Measurements from ENCODE around the gene SLC26A1. TPM values are rescaled to one million over a fixed set of nuclear protein-coding genes. Genes with fewer than 3 reads are reported as not detected.

The SLC26A1 gene
- total and polyA plus RNA-seq, 2 donors (not counting 3 experiments of a cell fraction or from before 2014, with no cell fraction given) = 0.10 TPM; not detected in 1

DNA sequence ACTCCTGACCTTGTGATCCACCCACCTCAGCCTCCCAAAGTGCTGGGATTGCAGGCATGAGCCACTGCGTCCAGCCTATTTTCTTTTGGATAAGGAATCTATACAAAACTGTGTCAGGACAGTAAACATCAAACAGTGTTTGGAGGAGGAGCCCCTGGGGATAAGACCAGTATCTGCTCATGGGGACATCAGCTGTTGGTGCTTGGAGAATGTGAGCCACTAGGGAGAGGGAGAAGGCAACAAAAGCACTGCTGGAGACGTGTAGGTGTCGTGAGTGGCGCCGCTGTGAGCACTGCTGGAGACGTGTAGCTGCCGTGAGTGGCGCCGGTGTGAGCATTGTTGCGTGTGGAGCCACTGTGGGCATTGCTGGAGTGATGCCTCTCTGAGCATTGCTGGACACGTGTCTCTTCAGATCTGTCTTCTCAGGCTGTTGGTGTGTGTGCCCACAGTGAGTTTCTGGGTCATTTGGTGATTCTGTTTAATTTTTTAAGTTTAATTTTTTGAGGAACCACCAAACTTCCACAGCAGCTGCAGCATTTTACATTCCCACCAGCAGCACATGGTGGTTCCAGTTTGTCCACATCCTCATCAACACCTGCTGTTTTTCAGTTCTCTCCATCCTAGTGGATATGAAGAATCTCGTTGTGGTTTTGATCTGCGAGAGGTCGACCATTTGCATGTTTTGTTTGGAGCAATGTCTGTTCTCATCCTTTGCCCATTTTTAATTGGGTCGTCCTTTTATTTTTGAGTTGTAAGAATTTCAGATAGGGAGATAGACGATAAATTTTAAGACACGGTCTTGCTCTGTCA lies 38.8 kb downstream of the SLC26A1 start:
- no peaks in the 10 kb centered on the region for H3K9me3 ChIP-seq (replicated peaks; ENCODE audit: control insufficient read depth, insufficient read depth, low read length)
- H3K4me1 ChIP-seq (ENCODE audit: control insufficient read depth, extremely low read depth, insufficient read depth, low read length) = no peaks in the 10 kb centered on the region
- H3K27ac ChIP-seq (ENCODE audit: insufficient read depth, low read depth, low read length) = no peak overlapping the region
- DNase-seq (ENCODE audit: low read depth, low spot score) = no peak
- H3K4me2 ChIP-seq (ENCODE audit: insufficient read depth, low read length) = no peak overlapping the region
- H2AFZ ChIP-seq (ENCODE audit: low read depth, low read length) = no peak overlapping the region
- peaks cover 0 to 5% of the 10 kb centered on the region in 2 experiments for H3K36me3 ChIP-seq (ENCODE audit: control insufficient read depth in 2 of 2, extremely low read depth in 1 of 2, insufficient read depth in 2 of 2, low read length in 2 of 2)
- TF ChIP-seq POLR2A (IDR thresholded peaks at IDR 0.05; ENCODE audit: low read depth, low read length) (no peak), GATA2 (IDR thresholded peaks at IDR 0.05; ENCODE audit: insufficient read depth, insufficient read length, low read depth, low read length) (no peak), JUN (IDR thresholded peaks at IDR 0.05; ENCODE audit: borderline replicate concordance, insufficient read depth, insufficient read length, low read depth) (no peak), POLR2AphosphoS5 (IDR thresholded peaks at IDR 0.05; ENCODE audit: insufficient read depth, low read depth, low read length) (no peak), EZH2 (IDR thresholded peaks at IDR 0.05; ENCODE audit: borderline replicate concordance, low read depth, low read length, severe bottlenecking) (no peak)
- no peak overlapping the region for H3K9ac ChIP-seq (replicated peaks; ENCODE audit: extremely low read depth, insufficient read depth, low read length)
- no peaks in the 10 kb centered on the region for H3K27me3 ChIP-seq (ENCODE audit: control insufficient read depth in 2 of 2, insufficient read depth in 2 of 2, low read length in 2 of 2)
- H3K79me2 ChIP-seq (ENCODE audit: control insufficient read depth, insufficient read depth, low read length) = no peaks in the 10 kb centered on the region
- intact Hi-C loops (cut with micrococcal nuclease) (no loop called here), dilution Hi-C loops (cut with MboI; ENCODE audit: extremely low pct_ligation_motif_present, low sequenced_read_pairs) (no loop called here)
- no peak overlapping the region for H3K4me3 ChIP-seq (replicated peaks in 1 of 3; ENCODE audit: insufficient read depth in 1 of 3, low read depth in 1 of 3, low read length in 3 of 3)
- ChIA-PET POLR2A (no interaction called here), CTCF (interaction anchor here (0.6 kb wide), 1 partner anchor 70 kb away, joined by 3 read pairs; no protein-coding TSS in a partner anchor)
- FAIRE-seq = no peak
- BruUV-seq (replicated peaks) = no TSS peak
- H4K20me1 ChIP-seq (replicated peaks; ENCODE audit: control insufficient read depth, extremely low read depth, insufficient read depth, low read length) = no peaks in the 10 kb centered on the region
- no peaks in the 10 kb centered on the region for H3K9me1 ChIP-seq (replicated peaks; ENCODE audit: control insufficient read depth, extremely low read depth, insufficient read depth, low read length)

- Histone ChIP-seq H4K20me1 (replicated peaks; ENCODE audit: control insufficient read depth, extremely low read depth, insufficient read depth, low read length) (no peaks in the 10 kb centered on the region), H3K79me2 (ENCODE audit: control insufficient read depth, insufficient read depth, low read length) (no peaks in the 10 kb centered on the region), H3K9me3 (replicated peaks; ENCODE audit: control insufficient read depth, insufficient read depth, low read length) (no peaks in the 10 kb centered on the region), H3K9ac (replicated peaks; ENCODE audit: extremely low read depth, insufficient read depth, low read length) (no peak overlapping the region), H2AFZ (ENCODE audit: low read depth, low read length) (no peak overlapping the region), H3K4me2 (ENCODE audit: insufficient read depth, low read length) (no peak overlapping the region), H3K36me3 (ENCODE audit: control insufficient read depth in 2 of 2, extremely low read depth in 1 of 2, insufficient read depth in 2 of 2, low read length in 2 of 2) (peaks cover 0 to 2% of the 10 kb centered on the region in 2 experiments), H3K4me1 (ENCODE audit: control insufficient read depth, extremely low read depth, insufficient read depth, low read length) (no peaks in the 10 kb centered on the region), H3K27me3 (ENCODE audit: control insufficient read depth in 2 of 2, insufficient read depth in 2 of 2, low read length in 2 of 2) (no peaks in the 10 kb centered on the region), H3K4me3 (replicated peaks in 1 of 3; ENCODE audit: insufficient read depth in 1 of 3, low read depth in 1 of 3, low read length in 3 of 3) (no peak overlapping the region), H3K27ac (ENCODE audit: insufficient read depth, low read depth, low read length) (no peak overlapping the region), H3K9me1 (replicated peaks; ENCODE audit: control insufficient read depth, extremely low read depth, insufficient read depth, low read length) (no peaks in the 10 kb centered on the region)
- no peak for DNase-seq (ENCODE audit: low read depth, low spot score)
- ChIA-PET POLR2A (no interaction called here), CTCF (no interaction called here)
- FAIRE-seq = no peak
- intact Hi-C loops (cut with micrococcal nuclease) = no loop called here
- dilution Hi-C loops (cut with MboI; ENCODE audit: extremely low pct_ligation_motif_present, low sequenced_read_pairs) = no loop called here
- no TSS peak for BruUV-seq (replicated peaks)
- TF ChIP-seq POLR2A (IDR thresholded peaks at IDR 0.05; ENCODE audit: low read depth, low read length) = no peak
- TF ChIP-seq JUN (IDR thresholded peaks at IDR 0.05; ENCODE audit: borderline replicate concordance, insufficient read depth, insufficient read length, low read depth) = no peak
- TF ChIP-seq MAX (IDR thresholded peaks at IDR 0.05; ENCODE audit: insufficient read depth, insufficient read length) = no peak
- no peak for TF ChIP-seq GATA2 (IDR thresholded peaks at IDR 0.05; ENCODE audit: insufficient read depth, insufficient read length, low read depth, low read length)
- TF ChIP-seq POLR2AphosphoS5 (IDR thresholded peaks at IDR 0.05; ENCODE audit: insufficient read depth, low read depth, low read length) = no peak
- TF ChIP-seq FOS (IDR thresholded peaks at IDR 0.05; ENCODE audit: borderline replicate concordance, insufficient read depth, low read length) = no peak
- no peak for TF ChIP-seq EZH2 (IDR thresholded peaks at IDR 0.05; ENCODE audit: borderline replicate concordance, low read depth, low read length, severe bottlenecking)
- TF ChIP-seq CTCF (IDR thresholded peaks at IDR 0.05; ENCODE audit: extremely low read depth in 1 of 2, insufficient read depth in 1 of 2, low read depth in 1 of 2, low read length in 2 of 2) = no peak
- TF ChIP-seq MYC (IDR thresholded peaks at IDR 0.05; ENCODE audit: low read depth, low read length) = no peak
These were observed 39.7 kb downstream of the SLC26A1 start for GRCh38 chr4:953574-953915.

All from endothelial cell of umbilical vein (primary cell).